Brain microvascular endothelial cell (primary cell): Measurements from ENCODE around the gene IFI44L.

Source experiments
- DNase-seq: peaks from one replicate; pipeline ENCODE4 v3.0.0-alpha.2; 2020
- H3K27ac ChIP-seq: fragments of 250-450 bp; sonication (Bioruptor Pico); 2 replicates; pipeline ENCODE4 v1.5.1; 2020; ENCODE audit warnings: mild to moderate bottlenecking, moderate library complexity
- H3K27me3 ChIP-seq: fragments of 250-450 bp; sonication (Bioruptor Pico); replicated peaks from 2 replicates; pipeline ENCODE4 v1.5.1; 2020; ENCODE audit warnings: mild to moderate bottlenecking
- H3K36me3 ChIP-seq: fragments of 250-450 bp; sonication (Bioruptor Pico); replicated peaks from 2 replicates; pipeline ENCODE4 v1.5.1; 2020; ENCODE audit warnings: mild to moderate bottlenecking
- H3K4me3 ChIP-seq: 2 replicates; pipeline ENCODE4 v1.5.1; 2011; ENCODE audit warnings: low read depth, mild to moderate bottlenecking, control low read depth, low read length, moderate library complexity
- in situ Hi-C: cut with HindIII; loops from 2 replicates; pipeline ENCODE4 v1.10.0; 2017; ENCODE audit warnings: low sequenced_read_pairs, low pct_ligation_motif_present
- TF ChIP-seq, protein P1 (sequence below): IDR thresholded peaks from 2 replicates; pipeline ENCODE4 v1.5.1; 2011; ENCODE audit warnings: low read depth, mild to moderate bottlenecking, moderate library complexity, low read length, control low read depth, inconsistent platforms; ENCODE audit errors: missing control alignments

Gene IFI44L

DNA sequence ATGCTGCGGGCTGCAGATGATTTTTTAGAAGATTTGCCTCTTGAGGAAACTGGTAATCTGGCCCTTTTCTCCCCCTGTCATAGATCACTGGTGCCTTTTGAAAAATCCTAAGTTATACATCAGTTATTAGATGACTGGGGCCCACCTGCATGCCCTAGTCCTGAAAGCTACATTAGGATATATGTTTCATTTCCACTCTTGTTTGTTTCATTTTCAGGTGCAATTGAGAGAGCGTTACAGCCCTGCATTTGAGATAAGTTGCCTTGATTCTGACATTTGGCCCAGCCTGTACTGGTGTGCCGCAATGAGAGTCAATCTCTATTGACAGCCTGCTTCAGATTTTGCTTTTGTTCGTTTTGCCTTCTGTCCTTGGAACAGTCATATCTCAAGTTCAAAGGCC lies 21.3 kb downstream of the IFI44L start:
- TF ChIP-seq, protein P1, sequence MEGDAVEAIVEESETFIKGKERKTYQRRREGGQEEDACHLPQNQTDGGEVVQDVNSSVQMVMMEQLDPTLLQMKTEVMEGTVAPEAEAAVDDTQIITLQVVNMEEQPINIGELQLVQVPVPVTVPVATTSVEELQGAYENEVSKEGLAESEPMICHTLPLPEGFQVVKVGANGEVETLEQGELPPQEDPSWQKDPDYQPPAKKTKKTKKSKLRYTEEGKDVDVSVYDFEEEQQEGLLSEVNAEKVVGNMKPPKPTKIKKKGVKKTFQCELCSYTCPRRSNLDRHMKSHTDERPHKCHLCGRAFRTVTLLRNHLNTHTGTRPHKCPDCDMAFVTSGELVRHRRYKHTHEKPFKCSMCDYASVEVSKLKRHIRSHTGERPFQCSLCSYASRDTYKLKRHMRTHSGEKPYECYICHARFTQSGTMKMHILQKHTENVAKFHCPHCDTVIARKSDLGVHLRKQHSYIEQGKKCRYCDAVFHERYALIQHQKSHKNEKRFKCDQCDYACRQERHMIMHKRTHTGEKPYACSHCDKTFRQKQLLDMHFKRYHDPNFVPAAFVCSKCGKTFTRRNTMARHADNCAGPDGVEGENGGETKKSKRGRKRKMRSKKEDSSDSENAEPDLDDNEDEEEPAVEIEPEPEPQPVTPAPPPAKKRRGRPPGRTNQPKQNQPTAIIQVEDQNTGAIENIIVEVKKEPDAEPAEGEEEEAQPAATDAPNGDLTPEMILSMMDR = no peak
- Histone ChIP-seq H3K4me3 (no peak overlapping the region), H3K27ac (no peak overlapping the region), H3K36me3 (no peaks in the 10 kb centered on the region), H3K27me3 (no peaks in the 10 kb centered on the region)
- in situ Hi-C loops = no loop called here
- DNase-seq = no peak

DNA sequence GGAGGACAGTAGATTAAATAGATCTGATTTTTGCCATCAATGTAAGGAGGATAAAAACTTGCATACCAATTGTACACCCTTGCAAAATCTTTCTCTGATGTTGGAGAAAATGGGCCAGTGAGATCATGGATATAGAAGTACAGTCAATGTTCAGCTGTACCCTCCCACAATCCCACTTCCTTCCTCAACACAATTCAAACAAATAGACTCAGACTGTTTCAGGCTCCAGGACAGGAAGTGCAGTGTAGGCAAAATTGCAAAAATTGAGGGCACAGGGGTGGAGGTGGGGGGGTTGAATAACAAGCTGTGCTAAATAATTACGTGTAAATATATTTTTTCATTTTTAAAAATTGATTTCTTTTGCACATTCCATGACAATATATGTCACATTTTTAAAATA lies 25.5 kb downstream of the IFI44L start:
- in situ Hi-C loops = no loop called here
- no peaks in the 10 kb centered on the region for H3K27me3 ChIP-seq
- no peak for DNase-seq
- no peak overlapping the region for H3K27ac ChIP-seq
- TF ChIP-seq, protein P1 = no peak
- no peak overlapping the region for H3K4me3 ChIP-seq
- H3K36me3 ChIP-seq = no peaks in the 10 kb centered on the region

DNA sequence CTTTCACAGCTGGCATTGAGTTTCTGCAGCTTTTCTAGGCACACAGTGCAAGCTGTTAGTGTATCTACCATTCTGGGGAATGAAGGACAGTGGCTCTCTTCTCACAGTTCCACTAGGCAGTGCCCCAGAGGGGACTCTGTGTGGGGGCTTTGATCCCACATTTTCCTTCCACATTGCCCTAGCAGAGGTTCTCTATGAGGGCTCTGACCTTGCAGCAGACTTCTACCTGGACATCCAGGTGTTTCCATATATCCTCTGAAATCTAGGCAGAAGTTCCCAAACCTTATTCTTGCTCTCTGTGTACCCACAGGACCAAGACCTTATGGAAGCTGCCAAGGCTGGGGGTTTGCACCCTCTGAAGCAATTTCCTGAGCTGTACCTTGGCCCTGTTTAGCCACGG lies 27.0 kb downstream of the IFI44L start:
- Histone ChIP-seq H3K4me3 (no peak overlapping the region), H3K27ac (no peak overlapping the region), H3K27me3 (no peaks in the 10 kb centered on the region), H3K36me3 (no peaks in the 10 kb centered on the region)
- in situ Hi-C loops = no loop called here
- no peak for DNase-seq
- TF ChIP-seq, protein P1 = no peak

DNA sequence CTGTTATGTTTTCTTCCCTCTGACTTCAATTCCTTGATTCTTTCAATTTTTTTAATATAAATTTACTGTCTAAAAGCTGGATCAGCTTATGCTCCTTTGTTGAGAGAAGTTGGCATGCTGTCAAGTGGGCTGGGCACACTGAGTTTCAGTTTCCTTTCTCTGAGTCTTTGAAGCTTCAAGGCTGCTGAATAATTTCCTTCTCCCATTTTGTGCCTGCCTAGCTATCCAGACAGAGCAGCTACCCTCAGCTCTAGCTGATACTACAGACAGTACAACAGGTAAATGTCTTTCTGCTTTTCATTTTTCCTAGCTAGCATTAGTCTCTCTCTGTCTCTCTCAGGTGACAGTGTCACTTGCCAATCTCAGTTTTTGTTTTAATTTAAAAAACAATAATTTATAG lies 29.4 kb downstream of the IFI44L start, which contains the start of gene IFI44:
IFI44 (plus strand) TSS at position 204 of the 400 bp plus-strand sequence. CDS start 365 bp downstream, outside the sequence.
- in situ Hi-C loops = no loop called here
- TF ChIP-seq, protein P1 = no peak
- peak within 1 kb of the TSS; percentile 44 for H3K4me3 ChIP-seq
- no peaks in the 10 kb centered on the region for H3K27me3 ChIP-seq
- H3K36me3 ChIP-seq = no peaks in the 10 kb centered on the region
- peak within 1 kb of the TSS; percentile 59 for H3K27ac ChIP-seq
- DNase-seq = peak; percentile 88

DNA sequence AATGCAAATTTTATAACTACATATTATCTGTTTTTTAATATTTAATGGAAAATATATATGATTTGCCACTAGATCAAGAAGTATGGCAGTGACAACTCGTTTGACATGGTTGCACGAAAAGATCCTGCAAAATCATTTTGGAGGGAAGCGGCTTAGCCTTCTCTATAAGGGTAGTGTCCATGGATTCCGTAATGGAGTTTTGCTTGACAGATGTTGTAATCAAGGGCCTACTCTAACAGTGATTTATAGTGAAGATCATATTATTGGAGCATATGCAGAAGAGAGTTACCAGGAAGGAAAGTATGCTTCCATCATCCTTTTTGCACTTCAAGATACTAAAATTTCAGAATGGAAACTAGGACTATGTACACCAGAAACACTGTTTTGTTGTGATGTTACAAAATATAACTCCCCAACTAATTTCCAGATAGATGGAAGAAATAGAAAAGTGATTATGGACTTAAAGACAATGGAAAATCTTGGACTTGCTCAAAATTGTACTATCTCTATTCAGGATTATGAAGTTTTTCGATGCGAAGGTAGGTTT lies 29.9 kb downstream of the IFI44L start:
- Histone ChIP-seq H3K36me3 (no peaks in the 10 kb centered on the region), H3K27ac (no peak overlapping the region), H3K27me3 (no peaks in the 10 kb centered on the region), H3K4me3 (peak overlapping the region; percentile 44)
- DNase-seq = no peak
- in situ Hi-C loops = no loop called here
- TF ChIP-seq, protein P1 = no peak

DNA sequence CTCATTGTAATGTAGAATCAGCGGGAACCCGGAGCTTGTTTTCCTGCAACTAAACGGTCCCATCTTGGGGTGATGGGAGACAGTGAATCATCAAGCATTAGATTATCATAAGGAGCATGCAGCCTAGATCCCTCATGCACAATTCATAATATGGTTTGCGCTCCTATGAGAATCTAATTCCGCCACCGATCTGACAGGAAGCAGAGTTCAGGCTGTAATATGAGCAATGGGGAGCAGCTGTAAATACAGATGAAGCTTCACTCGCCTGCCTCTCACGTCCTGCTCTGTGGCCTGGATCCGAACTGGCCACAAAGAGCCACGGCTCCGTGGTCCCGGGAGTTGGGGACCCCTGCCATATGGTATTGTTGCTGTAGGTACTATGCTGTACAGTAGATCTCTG lies 31.0 kb downstream of the IFI44L start:
- TF ChIP-seq, protein P1 = no peak
- peak; percentile 76 for DNase-seq
- Histone ChIP-seq H3K4me3 (peak overlapping the region; percentile 31), H3K36me3 (peaks cover 2% of the 10 kb centered on the region), H3K27me3 (no peaks in the 10 kb centered on the region), H3K27ac (peak overlapping the region; percentile 42)
- in situ Hi-C loops = no loop called here
